Activated gamma-delta T cell (primary cell): ENCODE data around the gene LDAF1.
"Not testable (repeated sequence)": the region's sequence is repeated elsewhere in the genome, so short reads cannot be mapped to it uniquely, and the experiment has no call there.

ENCODE experiments used
- DNase-seq: peaks from one replicate; lab custom pipeline; 2025; lab: John Stamatoyannopoulos, UW
- total RNA-seq, 2 donors: gene quantifications; one replicate each; lab custom pipeline; 2026; lab: John Stamatoyannopoulos, UW

LDAF1 gene
- total RNA-seq, result 13.6 to 15.4 reads per million in 2 donors

DNA sequence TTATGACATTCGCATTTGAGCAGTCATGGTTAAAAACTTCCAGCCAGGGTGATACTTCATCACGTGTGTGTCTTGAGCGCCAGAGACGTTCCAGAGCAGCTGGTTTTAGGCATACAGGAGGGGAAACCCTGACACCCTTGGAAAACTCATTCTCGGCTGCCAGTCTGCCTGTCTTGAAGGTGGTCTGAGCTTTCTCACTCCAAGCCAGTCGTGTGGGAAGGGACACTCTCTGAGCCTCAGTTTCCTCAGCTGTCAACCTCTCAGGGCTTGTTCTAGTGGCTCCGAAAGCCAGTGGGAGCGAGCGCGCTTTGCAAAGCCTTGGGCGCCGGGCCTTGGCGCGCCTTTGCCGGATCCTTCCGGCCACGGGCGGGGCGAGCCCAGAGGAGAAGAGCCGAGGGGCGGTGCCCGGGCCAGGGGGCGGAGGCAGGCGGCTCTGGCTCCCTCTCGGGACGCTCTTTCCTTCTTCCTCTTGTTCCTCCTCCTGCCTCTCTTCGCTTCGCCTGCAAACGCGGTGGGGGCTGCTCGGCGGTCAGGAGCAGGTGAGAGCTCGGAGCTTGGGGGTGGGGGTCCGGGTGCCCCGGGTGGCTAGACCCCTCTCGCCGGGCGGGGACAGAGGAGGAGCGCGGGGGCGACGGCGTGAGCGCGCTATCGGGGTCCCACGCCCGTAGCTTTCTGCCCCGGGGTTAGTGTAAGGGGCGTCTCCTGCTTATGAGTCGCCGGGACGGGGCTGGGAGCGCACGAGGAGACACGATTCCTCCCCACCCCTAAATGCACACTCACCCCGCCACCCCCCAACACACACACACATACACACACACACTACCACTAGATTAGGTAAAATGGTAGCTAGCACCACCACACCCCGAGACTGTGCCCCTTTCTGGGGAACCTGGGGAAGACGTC is at the start of gene LDAF1:
Gene LDAF1 (plus strand): TSS at position 467 of the 903 bp plus-strand sequence. CDS start 2,509 bp downstream, outside the sequence.
- peak; percentile 52 for DNase-seq

DNA sequence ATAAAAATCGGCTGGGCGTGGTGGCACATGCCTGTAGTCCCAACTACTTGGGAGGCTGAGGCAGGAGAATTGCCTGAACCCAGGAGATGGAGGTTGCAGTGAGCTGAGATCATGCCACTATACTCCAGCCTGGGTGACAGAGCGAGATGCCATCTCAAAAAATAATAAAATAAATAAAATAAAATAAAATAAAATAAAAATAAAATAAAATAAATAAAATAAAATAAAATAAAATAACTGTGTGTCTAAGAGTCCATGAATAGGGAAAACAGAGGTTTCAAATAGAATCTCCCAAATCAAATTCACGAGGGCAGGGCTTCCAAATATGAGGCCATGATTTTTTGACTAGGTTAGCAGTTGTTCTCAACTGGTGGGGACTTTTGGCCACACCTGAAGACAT is 42.9 kb upstream of the LDAF1 start:
- not testable (repeated sequence) for DNase-seq

DNA sequence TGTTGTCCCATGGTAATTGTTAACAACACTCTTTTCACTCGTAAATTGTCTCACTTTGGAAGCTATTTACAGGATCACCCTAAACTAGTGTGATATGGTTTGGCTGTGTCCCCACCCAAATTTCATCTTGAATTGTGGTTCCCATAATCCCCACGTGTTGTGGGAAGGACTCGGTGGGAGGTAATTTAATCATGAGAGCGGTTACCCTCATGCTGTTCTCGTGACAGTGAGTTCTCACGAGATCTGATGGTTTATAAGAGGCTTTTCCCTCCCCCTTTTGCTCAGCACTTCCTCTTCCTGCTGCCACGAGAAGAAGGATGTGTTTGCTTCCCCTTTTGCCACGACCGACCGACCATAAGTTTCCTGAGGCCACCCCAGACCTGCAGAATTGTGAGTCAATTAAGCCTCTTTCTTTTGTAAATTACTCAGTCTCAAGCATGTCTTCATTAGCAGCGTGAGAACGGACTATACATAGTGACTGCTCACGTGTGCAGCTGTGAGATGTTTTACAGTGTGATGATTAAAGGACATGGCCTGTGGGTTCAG is 42.3 kb upstream of the LDAF1 start:
- DNase-seq, result no peak

DNA sequence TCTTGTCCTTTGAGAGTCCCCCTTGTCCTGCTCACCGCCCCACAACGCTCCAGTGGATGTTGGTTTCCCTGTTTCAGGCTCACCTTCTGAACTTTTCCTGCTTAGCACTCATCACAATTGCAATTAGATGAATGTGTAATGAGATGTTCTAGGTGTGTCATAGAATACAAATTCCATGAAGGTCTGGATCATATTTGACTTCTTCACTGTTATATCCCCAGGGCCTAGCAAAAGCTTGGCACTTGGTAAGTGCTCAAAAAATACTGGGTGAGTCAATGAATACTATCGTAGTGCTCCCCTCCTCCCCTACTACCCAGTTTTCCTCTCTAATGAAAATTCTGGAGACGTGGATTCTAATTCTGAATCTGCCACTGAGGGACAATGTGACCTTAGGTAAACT is 40.9 kb upstream of the LDAF1 start:
- no peak for DNase-seq

DNA sequence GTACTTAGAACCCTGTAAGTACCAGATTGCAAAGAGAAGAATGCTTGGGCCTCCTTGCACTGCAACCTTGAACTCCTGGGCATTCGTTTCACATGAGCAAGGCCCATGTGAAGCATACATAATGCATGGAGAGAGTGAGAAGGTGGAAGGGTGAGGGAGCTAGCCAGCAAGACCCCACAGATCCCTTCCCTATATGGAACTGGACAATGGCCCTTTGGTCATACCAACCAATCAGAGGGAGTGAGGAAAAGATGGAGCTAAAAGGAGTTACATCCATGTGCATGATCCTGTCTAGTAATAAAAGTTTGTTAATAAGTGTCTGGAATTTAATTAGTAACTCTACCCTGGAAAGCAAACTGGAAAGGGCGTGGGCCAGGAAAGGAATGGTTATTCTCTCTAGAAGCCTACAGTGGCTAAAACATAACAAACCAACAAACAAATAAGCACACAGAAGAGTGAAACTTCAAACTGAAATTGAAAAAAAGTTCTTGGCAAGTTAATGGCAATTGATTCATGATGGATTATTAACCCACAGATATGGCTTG is 37.4 kb upstream of the LDAF1 start:
- DNase-seq, result no peak

DNA sequence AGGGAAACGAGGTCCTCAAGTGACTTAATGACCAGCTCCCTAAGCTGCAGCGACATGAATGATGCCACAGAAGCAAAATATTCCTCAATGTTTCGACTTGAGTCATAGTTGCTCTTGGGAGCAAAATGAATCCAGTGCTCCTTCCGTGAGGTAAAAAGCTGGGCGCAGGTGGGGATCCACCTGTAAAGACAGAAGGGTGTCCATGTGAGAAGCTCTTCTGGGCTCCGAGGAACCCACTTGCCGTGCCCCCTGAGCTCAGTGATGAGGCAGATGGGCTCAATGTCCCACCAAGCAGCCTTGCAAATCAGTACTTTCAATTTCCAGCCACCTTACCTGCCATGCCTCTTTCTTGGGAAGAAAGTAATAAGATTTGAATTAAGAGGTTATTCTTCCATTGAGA is 33.3 kb upstream of the LDAF1 start:
- no peak for DNase-seq

DNA sequence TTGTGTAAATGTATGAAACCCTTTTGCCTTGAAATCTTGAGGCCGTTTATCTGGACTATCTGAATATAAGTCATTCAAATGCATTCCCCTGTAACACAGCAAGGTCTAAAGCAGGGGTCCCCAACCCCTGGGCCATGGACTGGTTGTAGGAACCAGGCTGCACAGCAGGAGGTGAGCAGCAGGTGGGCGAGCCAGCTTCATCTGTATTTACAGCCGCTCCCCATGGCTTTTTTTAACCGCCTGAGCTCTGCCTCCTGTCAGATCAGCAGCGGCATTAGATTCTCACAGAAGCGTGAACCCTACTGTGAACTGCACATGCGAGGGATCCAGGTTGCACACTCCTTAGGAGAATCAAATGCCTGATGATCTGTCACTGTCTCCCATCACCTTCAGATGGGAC is 32.0 kb upstream of the LDAF1 start:
- DNase-seq, result no peak

DNA sequence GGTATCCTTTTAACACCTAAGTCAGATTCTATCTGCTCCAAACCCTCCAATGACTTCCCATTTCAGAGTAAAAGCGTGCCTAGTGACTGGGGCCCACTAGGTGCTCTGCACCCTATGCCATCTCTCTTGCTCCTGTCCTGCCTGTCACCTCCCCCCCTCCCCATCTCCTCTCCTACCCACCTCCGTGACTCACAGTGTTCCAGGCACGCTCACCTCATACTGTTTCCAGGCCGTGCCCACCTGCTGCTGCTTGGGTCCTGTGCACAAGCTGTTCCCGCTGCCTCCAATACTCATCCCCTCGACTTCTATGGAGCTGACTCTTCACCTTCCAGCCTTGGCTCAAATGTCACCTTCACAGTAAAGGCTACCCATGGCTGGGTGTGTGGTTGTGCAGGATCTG is 29.5 kb upstream of the LDAF1 start:
- no peak for DNase-seq

DNA sequence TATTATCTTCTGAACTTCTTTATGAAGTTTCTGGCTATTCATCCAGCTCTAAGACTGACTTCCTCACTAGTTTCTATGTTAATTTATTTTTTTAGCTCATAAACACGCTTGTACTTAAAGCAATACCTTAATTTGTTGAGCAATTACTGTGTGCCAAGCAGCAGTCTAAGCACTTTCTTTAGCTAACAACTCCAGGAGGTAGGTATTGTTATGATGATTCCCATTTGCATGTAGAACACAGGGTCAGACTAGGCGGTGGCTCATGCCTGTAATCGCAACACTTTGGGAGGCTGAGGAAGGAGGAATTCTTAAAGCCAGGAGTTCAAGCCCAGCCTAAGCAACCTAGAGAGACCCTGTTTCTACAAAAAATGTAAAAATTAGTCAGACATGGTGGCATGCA is 27.7 kb upstream of the LDAF1 start:
- DNase-seq, result no peak

DNA sequence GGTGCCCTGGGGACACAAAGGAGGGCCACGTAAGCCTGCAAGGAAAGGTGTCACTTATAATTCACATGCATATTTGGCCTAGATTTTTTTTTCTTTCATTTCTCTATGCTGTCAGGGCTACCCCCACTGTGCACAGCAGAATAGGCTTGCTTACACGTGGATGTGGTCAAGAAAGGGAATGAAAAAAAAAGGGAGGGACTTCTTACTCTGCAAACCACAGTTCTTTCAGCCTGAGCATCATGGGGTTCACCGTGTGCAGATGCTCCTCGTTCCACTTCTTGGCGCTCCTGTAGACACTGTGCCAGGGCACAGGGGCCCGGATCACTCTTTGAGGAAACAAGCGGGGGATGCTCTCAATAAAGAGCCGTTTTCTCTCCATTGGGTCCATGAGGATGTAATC is 24.4 kb upstream of the LDAF1 start:
- no peak for DNase-seq

DNA sequence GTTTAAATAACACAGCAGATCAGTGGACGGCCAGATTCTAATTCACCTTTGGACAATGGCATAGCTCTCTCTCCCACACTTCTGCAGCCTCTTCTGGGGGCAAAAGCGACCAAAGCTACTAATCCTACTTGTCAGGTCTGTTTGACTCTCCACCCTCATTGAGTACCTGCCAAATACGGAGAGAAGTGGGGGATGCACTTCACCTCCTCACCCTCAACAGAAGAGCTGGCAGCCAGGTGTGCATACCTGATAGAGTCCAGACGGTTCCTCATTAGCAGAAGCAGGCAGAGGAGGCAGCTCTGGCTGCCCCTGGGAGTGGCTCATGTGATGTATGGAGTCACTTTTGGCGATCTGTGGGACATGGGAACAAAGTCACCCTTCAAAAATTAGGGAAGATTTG is 12.7 kb upstream of the LDAF1 start:
- no peak for DNase-seq

DNA sequence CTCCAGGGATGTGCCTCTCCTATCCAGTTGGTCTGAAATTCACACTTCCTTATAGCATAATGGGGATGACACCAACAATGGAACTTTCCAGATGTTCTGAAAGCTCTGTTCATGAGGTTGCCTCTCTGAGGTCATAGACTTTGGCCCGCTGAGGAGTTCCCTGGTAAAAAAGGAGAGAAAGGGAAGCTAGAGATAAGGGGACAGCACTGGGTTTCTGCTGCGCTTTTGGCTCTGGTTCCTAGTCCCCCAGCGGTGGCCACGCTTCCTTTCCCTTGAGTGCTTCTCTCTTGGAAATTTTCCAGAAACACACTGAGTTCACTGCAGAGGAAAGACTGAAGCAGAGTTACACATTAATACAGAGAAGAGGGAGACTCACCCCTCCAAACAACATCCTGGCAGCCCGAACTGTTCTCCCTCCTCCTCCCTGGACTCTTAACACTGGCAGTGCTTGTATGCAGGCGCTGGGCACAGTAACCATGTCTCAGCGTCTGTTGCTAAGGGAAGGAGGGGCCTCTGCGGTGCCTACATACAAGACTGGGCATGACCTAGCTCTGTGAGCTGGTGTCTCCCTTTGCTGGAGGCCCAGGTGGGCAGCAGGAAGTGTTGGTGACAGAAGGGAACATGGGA is 8.0 kb upstream of the LDAF1 start, which contains the start of gene DNAH3:
Gene DNAH3 (minus strand): TSS at position 472 of the 627 bp plus-strand sequence. CDS start 527 bp downstream, outside the sequence.
- no peak for DNase-seq

DNA sequence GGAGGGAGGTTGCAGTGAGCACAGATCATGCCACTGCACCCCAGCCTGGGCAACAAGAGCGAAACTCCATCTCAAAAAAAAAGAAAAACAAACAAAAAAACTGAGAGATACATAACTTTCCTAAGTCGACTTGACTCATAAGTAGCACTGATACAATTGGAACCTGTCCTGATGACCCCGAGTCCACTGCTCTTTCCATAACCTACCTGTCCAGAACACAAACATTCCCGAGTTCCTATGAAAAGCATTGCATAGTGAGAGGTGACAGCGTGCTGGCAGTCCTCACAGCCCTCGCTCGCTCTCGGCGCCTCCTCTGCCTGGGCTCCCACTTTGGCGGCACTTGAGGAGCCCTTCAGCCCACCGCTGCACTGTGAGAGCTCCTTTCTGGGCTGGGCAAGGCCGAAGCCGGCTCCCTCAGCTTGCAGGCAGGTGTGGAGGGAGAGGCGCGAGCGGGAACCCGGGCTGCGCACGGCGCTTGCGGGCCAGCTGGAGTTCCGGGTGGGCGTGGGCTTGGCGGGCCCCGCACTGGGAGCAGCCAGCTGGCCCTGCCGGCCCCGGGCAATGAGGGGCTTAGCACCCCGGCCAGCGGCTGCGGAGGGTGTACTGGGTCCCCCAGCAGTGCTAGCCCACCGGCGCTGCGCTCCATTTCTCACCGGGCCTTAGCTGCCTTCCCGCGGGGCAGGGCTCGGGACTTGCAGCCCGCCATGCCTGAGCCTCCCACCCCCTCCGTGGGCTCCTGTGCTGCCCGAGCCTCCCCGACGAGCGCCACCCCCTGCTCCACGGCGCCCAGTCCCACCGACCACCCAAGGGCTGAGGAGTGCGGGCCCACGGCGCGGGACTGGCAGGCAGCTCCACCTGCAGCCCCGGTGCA is 6.1 kb upstream of the LDAF1 start:
- not testable (repeated sequence) for DNase-seq

DNA sequence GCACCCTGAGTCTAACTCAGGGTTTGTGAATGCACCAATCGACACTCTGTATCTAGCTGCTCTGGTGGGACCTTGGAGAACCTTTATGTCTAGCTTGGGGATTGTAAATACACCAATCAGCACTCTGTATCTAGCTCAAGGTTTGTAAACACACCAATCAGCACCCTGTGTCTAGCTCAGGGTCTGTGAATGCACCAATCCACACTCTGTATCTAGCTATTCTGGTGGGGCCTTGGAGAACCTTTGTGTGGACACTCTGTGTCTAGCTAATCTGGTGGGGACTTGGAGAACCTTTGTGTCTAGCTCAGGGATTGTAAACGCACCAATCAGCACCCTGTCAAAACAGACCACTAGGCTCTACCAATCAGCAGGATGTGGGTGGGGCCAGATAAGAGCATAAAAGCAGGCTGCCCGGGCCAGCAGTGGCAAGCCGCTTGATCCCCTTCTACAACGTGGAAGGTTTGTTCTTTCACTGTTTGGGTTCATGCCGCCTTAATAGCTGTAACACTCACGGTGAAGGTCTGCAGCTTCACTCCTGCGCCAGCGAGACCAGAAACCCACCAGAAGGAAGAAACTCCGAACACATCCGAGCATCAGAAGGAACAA is 5.2 kb upstream of the LDAF1 start:
- DNase-seq, result not testable (repeated sequence)

DNA sequence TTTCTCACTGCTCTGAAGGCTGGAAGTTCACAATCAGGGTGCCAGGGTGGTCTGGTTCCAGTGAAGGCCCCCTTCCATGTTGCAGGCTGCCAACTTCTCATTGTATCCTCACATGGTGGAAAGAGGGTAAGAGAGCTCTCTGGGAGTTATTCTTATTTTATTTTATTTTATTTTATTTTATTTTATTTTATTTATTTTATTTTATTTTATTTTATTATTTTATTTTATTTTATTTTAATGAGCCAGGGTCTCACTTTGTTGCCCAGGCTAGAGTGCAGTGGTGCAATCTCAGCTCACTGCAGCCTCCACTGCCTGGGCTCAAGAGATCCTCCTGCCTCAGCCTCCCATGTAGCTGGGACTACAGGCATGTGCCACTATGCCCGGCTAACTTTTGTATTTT is 2.5 kb upstream of the LDAF1 start:
- DNase-seq, result not testable (repeated sequence)

DNA sequence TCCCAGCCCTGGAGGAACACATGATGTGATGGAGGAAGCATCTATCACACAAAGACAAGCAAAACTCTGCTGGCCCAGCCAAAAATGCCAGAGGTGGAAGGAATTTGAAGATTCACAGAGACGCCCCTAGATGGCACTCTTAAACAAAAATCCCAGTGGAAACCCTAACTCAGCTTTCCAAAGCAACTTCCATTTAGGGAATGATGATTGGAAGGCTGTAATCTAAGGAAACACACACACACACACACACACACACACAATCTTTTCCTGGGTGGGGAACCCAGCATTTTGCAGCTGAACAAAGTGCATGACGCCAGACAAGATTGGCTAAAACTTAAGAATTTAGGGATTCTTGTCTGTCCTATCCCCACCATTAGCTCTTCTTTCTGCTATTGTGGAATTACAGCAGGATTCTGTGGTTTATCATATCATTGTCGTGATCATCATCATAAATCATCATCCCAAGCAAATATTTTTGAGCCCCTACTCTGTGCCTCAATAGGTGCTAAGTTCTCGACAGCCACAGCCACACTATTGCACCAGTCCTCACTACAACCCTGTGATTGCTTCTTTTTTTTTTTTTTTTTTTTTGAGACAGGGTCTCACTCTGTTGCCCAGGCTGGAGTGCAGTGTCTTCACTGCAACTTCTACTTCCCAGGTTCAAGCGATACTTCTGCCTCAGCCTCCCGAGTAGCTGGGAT is 1.6 kb upstream of the LDAF1 start:
- DNase-seq, result no peak

DNA sequence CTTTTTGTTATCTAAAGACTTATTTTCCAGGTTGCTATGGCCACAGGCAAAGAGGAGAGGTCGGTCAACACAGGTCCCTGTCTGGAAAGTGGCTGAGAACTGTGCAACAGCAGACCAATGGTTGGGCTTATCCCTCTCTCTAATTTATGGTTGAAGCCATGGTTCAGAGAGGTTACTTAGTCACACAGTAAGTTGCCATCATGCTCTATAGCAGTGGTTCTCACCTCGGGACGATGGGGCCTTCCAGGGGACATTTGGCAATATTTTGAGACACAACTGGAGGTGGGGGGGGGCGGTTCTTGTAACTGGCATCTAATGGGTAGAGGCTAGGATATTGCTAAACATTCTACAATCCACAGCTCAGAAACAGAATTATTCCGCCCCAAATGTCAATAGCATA is 842 bp upstream of the LDAF1 start:
- DNase-seq, result no peak

DNA sequence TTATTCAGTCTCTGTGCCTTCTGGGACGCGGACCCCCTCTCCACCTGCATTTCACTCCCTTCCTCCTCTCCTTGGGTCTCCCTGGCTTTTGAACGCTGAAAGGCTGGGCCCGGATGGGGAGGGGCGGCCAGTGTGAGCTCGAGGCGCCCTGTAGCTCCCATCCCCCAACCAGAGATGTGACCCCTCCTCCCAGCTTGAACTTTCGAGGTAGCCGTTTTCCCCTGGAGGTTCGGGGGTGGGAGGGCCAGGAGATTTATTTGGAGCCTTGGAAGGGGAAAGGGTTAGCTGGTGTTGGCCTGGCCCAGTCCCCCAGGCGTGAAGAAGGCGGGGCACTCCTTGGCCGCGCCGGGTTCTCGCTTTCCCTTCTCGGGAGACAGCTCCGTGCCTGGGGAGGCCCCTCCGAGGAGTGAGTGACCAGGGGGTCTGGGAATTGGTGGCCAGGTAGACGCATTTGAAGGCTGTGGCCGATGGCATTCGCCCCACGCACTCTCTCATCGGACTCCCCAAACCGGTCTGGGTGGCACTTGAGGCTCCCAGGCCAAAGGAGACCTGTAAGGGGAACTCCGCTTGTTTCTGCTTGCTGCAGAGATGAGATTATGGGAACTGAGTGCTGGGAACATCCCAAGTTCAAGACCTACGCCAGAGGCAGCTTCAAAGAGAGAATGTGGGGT is 942 bp downstream of the LDAF1 start:
- DNase-seq, result no peak

DNA sequence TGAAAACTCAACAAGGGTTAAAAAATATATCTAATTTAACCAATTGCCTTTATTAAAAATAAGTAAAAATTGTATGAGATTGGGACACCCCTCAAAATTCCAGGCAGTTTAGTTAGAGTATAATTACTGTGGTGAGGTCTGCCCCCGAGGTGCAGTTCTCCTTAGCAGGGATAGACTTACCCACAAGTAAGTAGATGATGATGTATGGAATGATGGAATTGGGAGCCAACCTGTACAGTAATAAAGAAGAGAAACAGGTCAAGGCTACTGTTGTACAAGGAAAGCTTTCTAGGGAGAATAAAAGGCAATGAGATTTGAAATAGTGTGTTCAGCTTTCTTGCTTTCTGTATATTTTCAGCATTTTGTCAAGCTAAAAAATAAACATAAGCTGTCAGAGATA is 1.8 kb downstream of the LDAF1 start:
- DNase-seq, result no peak

DNA sequence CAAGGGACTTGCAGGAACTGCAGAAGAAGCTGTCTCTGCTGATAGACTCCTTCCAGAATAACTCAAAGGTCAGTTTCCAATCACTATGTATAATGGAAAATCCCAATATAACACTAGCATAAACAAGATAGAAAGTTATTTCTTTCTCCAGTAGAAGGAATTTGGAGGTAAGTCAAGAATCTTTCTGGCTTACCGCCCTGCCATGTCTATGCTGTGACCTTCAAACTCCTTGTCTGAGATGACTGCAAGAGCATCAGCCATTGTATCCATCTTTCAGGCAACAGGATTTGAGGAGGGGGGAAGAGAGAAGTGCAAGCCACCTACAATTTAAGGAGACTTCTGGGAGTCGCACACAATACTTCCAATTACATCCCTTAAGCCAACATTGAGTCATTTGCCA is 2.7 kb downstream of the LDAF1 start:
- DNase-seq, result no peak
